HL-60/S4 (cell line): ENCODE results near the gene FAM167B.

Experiments
- in situ Hi-C: fragments of 300-500 bp; cut with MboI; formaldehyde crosslinking; loops from 2 replicates; pipeline ENCODE4 v1.14.3; 2022; ENCODE audit warnings: low sequenced_read_pairs

Gene FAM167B

GRCh38 chr1:32246888-32247273 lies at the start of gene FAM167B:
Gene FAM167B (plus strand): TSS chr1:32247222. CDS start chr1:32247422, 200 bp downstream.
- in situ Hi-C loops: no loop called here

- in situ Hi-C loops: no loop called here
Observed at GRCh38 chr1:32197837-32198236, 49.2 kb upstream of the FAM167B start.

GRCh38 chr1:32198237-32199042 lies 48.6 kb upstream of the FAM167B start:
- in situ Hi-C loops: no loop called here

GRCh38 chr1:32199043-32199716 lies 47.8 kb upstream of the FAM167B start:
- in situ Hi-C loops: no loop called here

- in situ Hi-C loops: no loop called here
Observed at GRCh38 chr1:32199717-32200072, 47.3 kb upstream of the FAM167B start.

GRCh38 chr1:32200226-32201010 lies 46.6 kb upstream of the FAM167B start, which contains the start of gene CCDC28B:
Gene CCDC28B (plus strand): TSS chr1:32200595. CDS start chr1:32201936, 1,341 bp downstream.
- in situ Hi-C loops: no loop called here

- in situ Hi-C loops: no loop called here
Observed at GRCh38 chr1:32201011-32201855, 45.8 kb upstream of the FAM167B start.

- in situ Hi-C loops: no loop called here
Observed at GRCh38 chr1:32204943-32205361, 42.1 kb upstream of the FAM167B start.

- in situ Hi-C loops: no loop called here
Observed at GRCh38 chr1:32205401-32206370, 41.3 kb upstream of the FAM167B start, which contains the start of gene IQCC. Gene IQCC (plus strand): TSS chr1:32205671. CDS start chr1:32205682, 11 bp downstream.

GRCh38 chr1:32208469-32208868 lies 38.6 kb upstream of the FAM167B start:
- in situ Hi-C loops: no loop called here

- in situ Hi-C loops: no loop called here
Observed at GRCh38 chr1:32208891-32209328, 38.1 kb upstream of the FAM167B start, which contains the start of gene DCDC2B. Gene DCDC2B (plus strand): TSS chr1:32209089. CDS start chr1:32209094, 5 bp downstream.

- in situ Hi-C loops: no loop called here
Observed at GRCh38 chr1:32215629-32216480, 31.2 kb upstream of the FAM167B start.

- in situ Hi-C loops: no loop called here
Observed at GRCh38 chr1:32216566-32216965, 30.5 kb upstream of the FAM167B start.

GRCh38 chr1:32219022-32219421 lies 28.0 kb upstream of the FAM167B start:
- in situ Hi-C loops: no loop called here

- in situ Hi-C loops: no loop called here
Observed at GRCh38 chr1:32220746-32221580, 26.1 kb upstream of the FAM167B start.

GRCh38 chr1:32221581-32221979 lies 25.4 kb upstream of the FAM167B start:
- in situ Hi-C loops: no loop called here
